Hepatocyte (in vitro differentiated cells): Measurements from ENCODE around the gene ADORA2A.

Experiments
- EZH2 ChIP-seq: fragments of 200-600 bp; sonication (generic); IDR thresholded peaks from 2 replicates; pipeline ENCODE4 v1.6.1; 2016; ENCODE audit warnings: antibody characterized with exemption, mild to moderate bottlenecking, borderline replicate concordance
- TF ChIP-seq, protein P1 (sequence below): fragments of 200-600 bp; sonication (generic); IDR thresholded peaks from 2 replicates; pipeline ENCODE4 v1.5.1; 2016; ENCODE audit warnings: antibody characterized with exemption, mild to moderate bottlenecking; ENCODE audit not compliant: poor library complexity

DNA sequence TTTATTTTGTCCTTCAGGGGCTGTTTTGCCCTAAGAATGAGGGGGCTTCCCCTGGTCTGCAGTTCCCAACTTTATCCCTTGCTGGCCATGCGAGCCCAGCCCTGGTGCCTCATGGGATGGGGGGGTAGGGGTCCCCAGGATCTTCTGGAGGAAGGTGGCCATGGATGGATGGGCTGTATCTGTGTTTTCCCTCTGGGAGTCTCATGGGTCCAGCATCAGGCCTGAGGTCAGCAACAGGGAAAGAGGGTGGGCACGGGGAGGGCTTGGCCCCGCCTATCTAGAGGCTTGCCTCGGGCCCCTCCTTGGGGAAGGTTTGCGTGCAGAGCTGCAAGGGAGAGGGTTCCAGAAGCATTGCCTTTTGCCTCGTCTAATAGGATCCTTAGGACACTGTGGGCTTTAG lies 10.8 kb upstream of the ADORA2A start:
- TF ChIP-seq, protein P1, sequence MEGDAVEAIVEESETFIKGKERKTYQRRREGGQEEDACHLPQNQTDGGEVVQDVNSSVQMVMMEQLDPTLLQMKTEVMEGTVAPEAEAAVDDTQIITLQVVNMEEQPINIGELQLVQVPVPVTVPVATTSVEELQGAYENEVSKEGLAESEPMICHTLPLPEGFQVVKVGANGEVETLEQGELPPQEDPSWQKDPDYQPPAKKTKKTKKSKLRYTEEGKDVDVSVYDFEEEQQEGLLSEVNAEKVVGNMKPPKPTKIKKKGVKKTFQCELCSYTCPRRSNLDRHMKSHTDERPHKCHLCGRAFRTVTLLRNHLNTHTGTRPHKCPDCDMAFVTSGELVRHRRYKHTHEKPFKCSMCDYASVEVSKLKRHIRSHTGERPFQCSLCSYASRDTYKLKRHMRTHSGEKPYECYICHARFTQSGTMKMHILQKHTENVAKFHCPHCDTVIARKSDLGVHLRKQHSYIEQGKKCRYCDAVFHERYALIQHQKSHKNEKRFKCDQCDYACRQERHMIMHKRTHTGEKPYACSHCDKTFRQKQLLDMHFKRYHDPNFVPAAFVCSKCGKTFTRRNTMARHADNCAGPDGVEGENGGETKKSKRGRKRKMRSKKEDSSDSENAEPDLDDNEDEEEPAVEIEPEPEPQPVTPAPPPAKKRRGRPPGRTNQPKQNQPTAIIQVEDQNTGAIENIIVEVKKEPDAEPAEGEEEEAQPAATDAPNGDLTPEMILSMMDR: no peak
- TF ChIP-seq EZH2: no peak
